HG02571 (cell line): ENCODE results near the gene ADAM12.
"Not testable (repeated sequence)": the region's sequence is repeated elsewhere in the genome, so short reads cannot be mapped to it uniquely, and the experiment has no call there.

Experiments used
- ATAC-seq: cut with Tn5 transposase; IDR thresholded peaks from one replicate; pipeline ENCODE4 v1.9.1; 2021; ENCODE audit warnings: mild to moderate bottlenecking, moderate library complexity; ENCODE audit not compliant: unreplicated experiment

Gene ADAM12

DNA sequence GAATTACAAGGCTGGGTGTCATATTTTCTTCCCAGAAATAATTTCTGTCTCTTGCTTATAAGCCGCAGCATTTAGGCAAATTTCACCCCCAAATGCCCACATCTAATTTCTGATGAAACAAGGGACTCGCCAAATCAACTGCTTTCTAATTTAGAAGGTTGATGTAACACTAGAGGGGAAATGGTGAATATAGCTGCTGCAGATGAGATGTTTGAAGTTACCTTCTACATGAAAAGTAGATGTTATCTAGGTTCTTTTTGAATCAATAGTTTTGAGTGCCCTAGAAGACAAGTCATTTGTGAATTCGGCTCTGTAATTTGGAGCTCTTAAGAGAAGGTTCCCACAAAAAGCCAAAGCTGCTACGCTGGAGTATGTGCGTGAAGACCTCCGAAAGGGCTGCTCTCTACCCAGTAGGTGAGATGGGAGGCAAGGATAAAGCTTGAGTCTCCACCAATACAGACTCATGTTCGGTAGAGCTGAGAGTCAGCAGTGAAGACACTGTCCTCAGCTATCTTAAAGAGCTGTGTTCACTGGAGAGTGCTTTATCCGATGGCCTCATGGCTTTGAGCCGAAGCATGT is 392.5 kb downstream of the ADAM12 start:
- ATAC-seq: no peak

DNA sequence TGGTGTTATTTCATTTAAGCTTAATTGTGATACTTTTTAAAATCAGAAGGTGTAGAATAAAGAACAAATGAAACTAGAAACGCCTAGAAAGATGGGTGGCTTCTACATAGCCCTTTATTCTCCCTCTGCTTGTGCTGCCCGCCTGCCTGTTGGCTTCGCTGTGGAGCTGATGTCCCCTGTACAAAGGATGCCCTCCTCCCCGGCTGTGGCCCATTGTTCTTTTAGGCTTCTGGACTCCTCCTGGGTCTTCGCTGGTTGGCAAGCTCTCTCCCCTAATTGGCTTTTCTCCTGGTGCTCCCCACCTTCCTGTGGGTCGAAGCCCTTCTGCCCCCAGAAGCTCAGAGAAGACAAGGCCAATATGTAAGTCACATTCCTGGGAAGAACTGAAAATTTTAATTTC is 393.7 kb downstream of the ADAM12 start:
- no peak for ATAC-seq

GRCh38 chr10:125992254-125992653 is 396.0 kb downstream of the ADAM12 start:
- no peak for ATAC-seq

GRCh38 chr10:125991392-125991791 is 396.9 kb downstream of the ADAM12 start:
- no peak for ATAC-seq

- ATAC-seq: no peak
These were observed 397.3 kb downstream of the ADAM12 start for GRCh38 chr10:125990974-125991373.

- no peak for ATAC-seq
These were observed 398.5 kb downstream of the ADAM12 start for GRCh38 chr10:125989791-125990190.

DNA sequence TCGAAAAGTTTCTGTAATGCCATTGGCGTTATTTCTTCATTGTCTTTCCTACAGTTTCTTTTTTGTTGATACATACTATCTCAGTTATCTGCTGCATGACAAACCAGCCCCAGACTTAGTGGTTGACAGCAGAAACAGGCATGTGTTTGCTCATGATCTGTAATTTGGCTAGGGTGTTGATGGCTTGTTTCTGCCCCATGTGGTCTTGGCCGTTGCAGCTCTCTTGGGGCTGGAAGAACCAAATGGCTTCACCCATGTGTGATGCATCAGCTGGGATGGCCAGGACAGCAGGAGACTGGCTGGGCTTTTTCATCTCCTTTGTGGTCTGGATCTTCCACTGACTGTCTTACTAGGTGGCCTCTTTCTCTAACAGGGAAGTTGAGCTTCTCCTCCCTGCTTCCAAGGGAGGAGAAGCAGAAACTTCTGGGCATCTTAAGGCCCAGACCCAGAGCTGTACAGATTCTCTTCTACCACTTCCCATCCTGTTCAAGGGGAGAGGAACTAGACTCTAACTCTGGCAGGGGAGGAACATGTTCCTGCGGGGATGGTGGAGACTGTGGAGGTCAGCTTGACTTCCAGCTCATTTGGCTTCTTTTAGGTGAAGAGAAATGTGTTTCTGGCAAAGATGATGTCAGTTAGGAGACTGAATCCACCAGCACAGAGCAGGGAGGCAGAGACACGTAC is 402.6 kb downstream of the ADAM12 start:
- ATAC-seq: no peak

GRCh38 chr10:125984865-125985495 is 403.3 kb downstream of the ADAM12 start:
- ATAC-seq: no peak

GRCh38 chr10:125984346-125984745 is 403.9 kb downstream of the ADAM12 start:
- no peak for ATAC-seq

DNA sequence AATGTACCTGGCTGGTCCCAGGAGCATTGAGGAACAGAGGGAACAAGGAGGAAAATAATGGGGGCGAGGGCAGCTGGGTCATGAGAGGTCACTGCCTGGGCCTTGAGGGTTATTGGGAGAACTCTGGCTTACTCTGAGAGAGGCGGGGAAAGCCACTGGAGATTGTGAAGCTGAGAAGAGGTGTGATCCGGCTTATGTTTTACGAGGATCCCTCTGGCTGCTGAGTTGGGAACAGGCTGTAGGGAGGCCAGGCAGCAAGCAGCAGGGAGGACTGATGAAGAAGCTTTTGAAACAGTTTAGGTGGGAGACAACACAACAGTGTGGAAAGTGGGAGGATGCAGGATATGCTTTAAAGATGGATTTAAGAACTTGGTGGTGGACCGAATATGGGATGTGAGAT is 404.6 kb downstream of the ADAM12 start:
- ATAC-seq: no peak

DNA sequence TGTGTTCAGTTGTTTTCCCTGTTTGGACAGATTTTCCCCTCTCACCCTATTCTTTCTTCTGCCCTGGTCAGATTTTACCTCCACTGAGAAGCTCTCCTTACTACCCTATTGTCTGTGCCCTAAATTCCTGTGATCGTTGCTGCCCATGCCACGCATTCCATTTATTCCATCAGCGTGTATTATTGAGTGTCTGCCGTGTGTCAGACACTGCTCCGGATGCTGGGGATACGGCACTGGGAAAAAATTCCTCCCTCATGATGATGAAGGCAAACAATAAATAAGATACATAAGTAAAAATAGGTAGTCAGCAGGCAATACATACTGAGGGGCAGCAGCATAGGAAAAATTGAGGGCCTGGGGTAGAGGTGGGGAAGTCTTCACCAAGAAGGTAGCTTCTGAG is 405.1 kb downstream of the ADAM12 start:
- no peak for ATAC-seq

- peak; percentile 61 for ATAC-seq
These were observed 405.9 kb downstream of the ADAM12 start for GRCh38 chr10:125982260-125982948.

GRCh38 chr10:125980521-125981035 is 407.7 kb downstream of the ADAM12 start:
- no peak for ATAC-seq

- ATAC-seq: no peak
These were observed 408.3 kb downstream of the ADAM12 start for GRCh38 chr10:125979976-125980375.

GRCh38 chr10:125976960-125977605 is 411.2 kb downstream of the ADAM12 start:
- ATAC-seq: no peak

- ATAC-seq: not testable (repeated sequence)
These were observed 418.1 kb downstream of the ADAM12 start for GRCh38 chr10:125970077-125970630.

GRCh38 chr10:125967533-125967932 is 420.7 kb downstream of the ADAM12 start:
- no peak for ATAC-seq

DNA sequence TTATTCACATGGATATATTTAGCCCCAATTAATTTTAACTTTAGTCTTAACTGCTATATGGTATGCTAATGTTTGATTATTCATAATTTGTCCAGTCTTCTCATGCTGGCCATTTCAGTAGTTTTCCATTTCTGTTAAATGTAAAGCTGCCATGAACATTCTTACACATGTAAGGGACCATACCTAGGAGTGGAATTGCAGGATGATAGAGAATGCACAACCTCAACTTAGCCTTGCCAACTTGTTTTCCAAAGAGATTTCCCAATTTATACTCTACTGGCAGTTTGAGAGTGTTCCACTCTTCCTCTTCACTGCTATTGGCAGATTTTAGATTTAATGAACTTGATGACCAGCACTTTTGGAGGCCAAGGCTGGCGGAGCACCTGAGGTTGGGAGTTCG is 423.7 kb downstream of the ADAM12 start:
- ATAC-seq: no peak
